ENCODE results near the gene RXRA.

The RXRA gene

GRCh38 chr9:134352247-134352933 lies 26.1 kb downstream of the RXRA start:
- DNase-seq (ENCODE audit: low read depth, low spot score) = no peak

- no peak for DNase-seq (ENCODE audit: low read depth, low spot score)
These were observed 27.3 kb downstream of the RXRA start for GRCh38 chr9:134353539-134353938.

GRCh38 chr9:134355158-134355557 lies 28.9 kb downstream of the RXRA start:
- no peak for DNase-seq (ENCODE audit: low read depth, low spot score)

GRCh38 chr9:134355561-134356279 lies 29.5 kb downstream of the RXRA start:
- no peak for DNase-seq (ENCODE audit: low read depth, low spot score)

- no peak for DNase-seq (ENCODE audit: low read depth, low spot score)
These were observed 30.5 kb downstream of the RXRA start for GRCh38 chr9:134356496-134357470.

- DNase-seq (ENCODE audit: low read depth, low spot score) = no peak
These were observed 31.4 kb downstream of the RXRA start for GRCh38 chr9:134357631-134358025.

- no peak for DNase-seq (ENCODE audit: low read depth, low spot score)
These were observed 31.9 kb downstream of the RXRA start for GRCh38 chr9:134358026-134358661.

GRCh38 chr9:134358662-134359319 lies 32.5 kb downstream of the RXRA start:
- no peak for DNase-seq (ENCODE audit: low read depth, low spot score)

GRCh38 chr9:134359493-134360179 lies 33.4 kb downstream of the RXRA start:
- DNase-seq (ENCODE audit: low read depth, low spot score) = no peak

- no peak for DNase-seq (ENCODE audit: low read depth, low spot score)
These were observed 34.0 kb downstream of the RXRA start for GRCh38 chr9:134360180-134360759.

- no peak for DNase-seq (ENCODE audit: low read depth, low spot score)
These were observed 34.6 kb downstream of the RXRA start for GRCh38 chr9:134360897-134361296.

- no peak for DNase-seq (ENCODE audit: low read depth, low spot score)
These were observed 35.2 kb downstream of the RXRA start for GRCh38 chr9:134361426-134361825.

GRCh38 chr9:134361843-134362414 lies 35.7 kb downstream of the RXRA start:
- no peak for DNase-seq (ENCODE audit: low read depth, low spot score)

GRCh38 chr9:134363450-134363849 lies 37.2 kb downstream of the RXRA start:
- DNase-seq (ENCODE audit: low read depth, low spot score) = no peak

GRCh38 chr9:134364391-134365114 lies 38.3 kb downstream of the RXRA start:
- DNase-seq (ENCODE audit: low read depth, low spot score) = no peak

GRCh38 chr9:134365115-134365596 lies 38.9 kb downstream of the RXRA start:
- no peak for DNase-seq (ENCODE audit: low read depth, low spot score)

GRCh38 chr9:134365791-134366222 lies 39.6 kb downstream of the RXRA start:
- DNase-seq (ENCODE audit: low read depth, low spot score) = no peak

GRCh38 chr9:134366223-134367031 lies 40.2 kb downstream of the RXRA start:
- DNase-seq (ENCODE audit: low read depth, low spot score) = no peak

Data from activated naive CD8-positive, alpha-beta T cell treated with anti-CD3 and anti-CD28 coated beads, Interleukin-2, amount 50 U/mL, for 16 hours (primary cell).